Measurements from ENCODE around the gene PRR16. TPM values are rescaled to one million over a fixed set of nuclear protein-coding genes. Genes with fewer than 3 reads are reported as not detected.

The PRR16 gene
- total RNA-seq, 1 experiment from 2014 or later = not detected

- no peak for DNase-seq (ENCODE audit: low read depth, low spot score)
- Histone ChIP-seq H3K36me3 (ENCODE audit: control insufficient read depth, insufficient read depth, low read length) (no peaks in the 10 kb centered on the region), H3K4me3 (ENCODE audit: low read depth in 2 of 2, low read length in 2 of 2) (no peak overlapping the region), H3K4me1 (ENCODE audit: control insufficient read depth, insufficient read depth, low read length) (no peaks in the 10 kb centered on the region), H3K27ac (ENCODE audit: low read length) (no peak overlapping the region), H3K27me3 (ENCODE audit: control insufficient read depth, insufficient read depth, low read length) (no peaks in the 10 kb centered on the region), H3K9me3 (ENCODE audit: control insufficient read depth, insufficient read depth, low read depth, low read length) (no peaks in the 10 kb centered on the region)
- TF ChIP-seq TCF7L2 (IDR thresholded peaks at IDR 0.05; ENCODE audit: low read depth, low read length) (no peak), CTCF (IDR thresholded peaks at IDR 0.05) (no peak), POLR2AphosphoS5 (IDR thresholded peaks at IDR 0.05; ENCODE audit: low read depth, low read length) (no peak), SIN3A (IDR thresholded peaks at IDR 0.05; ENCODE audit: borderline replicate concordance, insufficient read depth, low read depth, low read length) (no peak), REST (IDR thresholded peaks at IDR 0.05; ENCODE audit: insufficient read depth in 1 of 2, low read depth in 2 of 2, low read length in 1 of 2) (no peak)
- BruUV-seq (replicated peaks) = no TSS peak
- ChIA-PET CTCF (no interaction called here), POLR2A (no interaction called here)
- no peak for ATAC-seq
- intact Hi-C loops (cut with micrococcal nuclease; ENCODE audit: unreplicated experiment) = no loop called here
- in situ Hi-C loops (cut with HindIII; ENCODE audit: low pct_unique_long_range_greater_than_20kb, low sequenced_read_pairs) = no loop called here
Measured at GRCh38 chr5:120602033-120602432, 137.9 kb downstream of the PRR16 start.

GRCh38 chr5:120604884-120605283 is 140.8 kb downstream of the PRR16 start:
- TF ChIP-seq TCF7L2 (IDR thresholded peaks at IDR 0.05; ENCODE audit: low read depth, low read length) (no peak), SIN3A (IDR thresholded peaks at IDR 0.05; ENCODE audit: borderline replicate concordance, insufficient read depth, low read depth, low read length) (no peak), REST (IDR thresholded peaks at IDR 0.05; ENCODE audit: insufficient read depth in 1 of 2, low read depth in 2 of 2, low read length in 1 of 2) (no peak), POLR2AphosphoS5 (IDR thresholded peaks at IDR 0.05; ENCODE audit: low read depth, low read length) (no peak), CTCF (IDR thresholded peaks at IDR 0.05) (no peak)
- Histone ChIP-seq H3K27me3 (ENCODE audit: control insufficient read depth, insufficient read depth, low read length) (no peaks in the 10 kb centered on the region), H3K36me3 (ENCODE audit: control insufficient read depth, insufficient read depth, low read length) (no peaks in the 10 kb centered on the region), H3K27ac (ENCODE audit: low read length) (no peak overlapping the region), H3K9me3 (ENCODE audit: control insufficient read depth, insufficient read depth, low read depth, low read length) (no peaks in the 10 kb centered on the region), H3K4me1 (ENCODE audit: control insufficient read depth, insufficient read depth, low read length) (no peaks in the 10 kb centered on the region), H3K4me3 (ENCODE audit: low read depth in 2 of 2, low read length in 2 of 2) (no peak overlapping the region)
- no peak for DNase-seq (ENCODE audit: low read depth, low spot score)
- in situ Hi-C loops (cut with HindIII; ENCODE audit: low pct_unique_long_range_greater_than_20kb, low sequenced_read_pairs) = no loop called here
- BruUV-seq (replicated peaks) = no TSS peak
- POLR2A ChIA-PET = no interaction called here
- no peak for ATAC-seq
- intact Hi-C loops (cut with micrococcal nuclease; ENCODE audit: unreplicated experiment) = no loop called here
- CTCF ChIA-PET = no interaction called here

All from Panc1 (cell line).